HepG2 (cell line): ENCODE results near the gene PSMC3IP. TPM values are rescaled to one million over a fixed set of nuclear protein-coding genes. Genes with fewer than 3 reads are reported as not detected.
A peak's percentile ranks its signal among the peaks of the same experiment; 100 is the strongest.

Source experiments
- ATF2 ChIP-seq: sonication (generic); formaldehyde crosslinking; IDR thresholded peaks from 2 replicates; pipeline ENCODE4 v1.4.0; 2020; ENCODE audit warnings: missing genetic modification reagents
- BCL6 ChIP-seq: IDR thresholded peaks from 2 replicates; pipeline ENCODE4 v1.6.1; 2016; ENCODE audit warnings: missing genetic modification reagents, missing compliant biosample characterization
- ELF3 ChIP-seq: IDR thresholded peaks from 2 replicates; pipeline ENCODE4 v1.6.1; 2016; ENCODE audit warnings: missing genetic modification reagents, missing compliant biosample characterization
- ESRRA ChIP-seq: sonication (generic); formaldehyde crosslinking; IDR thresholded peaks from 2 replicates; pipeline ENCODE4 v1.5.1; 2020; ENCODE audit warnings: mild to moderate bottlenecking, low read depth, missing genetic modification reagents
- HDAC2 ChIP-seq: sonication (generic); formaldehyde crosslinking; IDR thresholded peaks from 2 replicates; pipeline ENCODE4 v1.4.0; 2020; ENCODE audit warnings: missing genetic modification reagents
- KDM6A ChIP-seq: IDR thresholded peaks from 2 replicates; pipeline ENCODE4 v1.6.1; 2016; ENCODE audit warnings: low read depth
- NFE2 ChIP-seq: sonication (generic); formaldehyde crosslinking; IDR thresholded peaks from 2 replicates; pipeline ENCODE4 v1.4.0; 2020; ENCODE audit warnings: missing genetic modification reagents
- NR1H2 ChIP-seq: sonication (generic); formaldehyde crosslinking; IDR thresholded peaks from 2 replicates; pipeline ENCODE4 v1.8.1; 2022; ENCODE audit warnings: low read depth, missing genetic modification reagents, borderline replicate concordance
- PHF21A ChIP-seq: sonication (generic); formaldehyde crosslinking; IDR thresholded peaks from 2 replicates; pipeline ENCODE4 v1.5.0; 2020; ENCODE audit warnings: mild to moderate bottlenecking, missing genetic modification reagents
- SALL1 ChIP-seq: sonication (generic); formaldehyde crosslinking; IDR thresholded peaks from 2 replicates; pipeline ENCODE4 v1.8.0; 2022; ENCODE audit warnings: mild to moderate bottlenecking, missing genetic modification reagents
- ZFP36L1 ChIP-seq: sonication (generic); formaldehyde crosslinking; IDR thresholded peaks from 2 replicates; pipeline ENCODE4 v1.8.0; 2022; ENCODE audit warnings: mild to moderate bottlenecking, missing genetic modification reagents, moderate library complexity
- ZNF333 ChIP-seq: sonication (generic); formaldehyde crosslinking; IDR thresholded peaks from 2 replicates; pipeline ENCODE4 v1.4.0; 2020; ENCODE audit warnings: mild to moderate bottlenecking, missing genetic modification reagents, borderline replicate concordance
- ZNF512B ChIP-seq: sonication (generic); formaldehyde crosslinking; IDR thresholded peaks from 2 replicates; pipeline ENCODE4 v1.5.1; 2020; ENCODE audit warnings: missing genetic modification reagents, mild to moderate bottlenecking, borderline replicate concordance
- ZNF564 ChIP-seq: sonication (generic); formaldehyde crosslinking; IDR thresholded peaks from 2 replicates; pipeline ENCODE4 v1.8.1; 2023; ENCODE audit warnings: mild to moderate bottlenecking, missing genetic modification reagents
- ZNF710 ChIP-seq: sonication (generic); formaldehyde crosslinking; IDR thresholded peaks from 2 replicates; pipeline ENCODE4 v1.5.0; 2020; ENCODE audit warnings: mild to moderate bottlenecking, missing genetic modification reagents, borderline replicate concordance
- polyA plus RNA-seq, 8 experiments: library from polyadenylated mRNA; depleted of rRNA in 3 of 8; stranded (reverse) in 7 of 8; unstranded in 1 of 8; fragments of >200 nt; fragmentation: Illumina TruSeq in 4 of 8; extraction: Trizol in 4 of 8; gene quantifications; 2 replicates each; pipeline versions ENCODE4 v1.2.1 to v1.2.3, GENCODE V29; 2011 to 2016; ENCODE audit warnings: low read depth in 4 of 8, missing spikeins in 1 of 8, mixed read lengths in 1 of 8; ENCODE audit not compliant: insufficient read depth in 1 of 8
- total RNA-seq, 5 experiments: library from RNA; depleted of rRNA; stranded (reverse); fragments of >200 nt; fragmentation: Illumina TruSeq; extraction: Trizol; gene quantifications; 2 replicates each; pipeline ENCODE4 v1.2.3, GENCODE V29; 2016; ENCODE audit warnings: low read depth in 1 of 5
- TF ChIP-seq, protein P1 (sequence below): sonication (generic); formaldehyde crosslinking; IDR thresholded peaks from 2 replicates; pipeline ENCODE4 v1.9.0; 2022; ENCODE audit warnings: low read depth, missing genetic modification reagents
- TF ChIP-seq, protein P2 (sequence below): sonication (generic); formaldehyde crosslinking; IDR thresholded peaks from 2 replicates; pipeline ENCODE4 v1.5.1; 2020; ENCODE audit warnings: missing genetic modification reagents, mild to moderate bottlenecking, borderline replicate concordance
- TF ChIP-seq, protein P3 (sequence below): sonication (generic); formaldehyde crosslinking; IDR thresholded peaks from 2 replicates; pipeline ENCODE4 v1.4.0; 2020; ENCODE audit warnings: missing genetic modification reagents, borderline replicate concordance

PSMC3IP gene
- total and polyA plus RNA-seq, 2 of the 13 experiments (the other 11 are each of a cell fraction or from before 2014, with no cell fraction given), result 6.5 to 22.4 TPM

- TF ChIP-seq, protein P1, sequence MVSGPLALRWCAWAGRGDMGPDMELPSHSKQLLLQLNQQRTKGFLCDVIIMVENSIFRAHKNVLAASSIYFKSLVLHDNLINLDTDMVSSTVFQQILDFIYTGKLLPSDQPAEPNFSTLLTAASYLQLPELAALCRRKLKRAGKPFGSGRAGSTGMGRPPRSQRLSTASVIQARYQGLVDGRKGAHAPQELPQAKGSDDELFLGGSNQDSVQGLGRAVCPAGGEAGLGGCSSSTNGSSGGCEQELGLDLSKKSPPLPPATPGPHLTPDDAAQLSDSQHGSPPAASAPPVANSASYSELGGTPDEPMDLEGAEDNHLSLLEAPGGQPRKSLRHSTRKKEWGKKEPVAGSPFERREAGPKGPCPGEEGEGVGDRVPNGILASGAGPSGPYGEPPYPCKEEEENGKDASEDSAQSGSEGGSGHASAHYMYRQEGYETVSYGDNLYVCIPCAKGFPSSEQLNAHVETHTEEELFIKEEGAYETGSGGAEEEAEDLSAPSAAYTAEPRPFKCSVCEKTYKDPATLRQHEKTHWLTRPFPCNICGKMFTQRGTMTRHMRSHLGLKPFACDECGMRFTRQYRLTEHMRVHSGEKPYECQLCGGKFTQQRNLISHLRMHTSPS (CRISPR knock-in tag), result peak; percentile 84
- TF ChIP-seq ELF3 (CRISPR knock-in tag), result peak; percentile 59
- peak; percentile 62 for TF ChIP-seq ESRRA (CRISPR knock-in tag)
- TF ChIP-seq HDAC2 (CRISPR knock-in tag), result peak; percentile 41; the same call in 1 of the 2 replicates
- peak; percentile 45; the same call in 1 of the 2 replicates for TF ChIP-seq ZNF710 (CRISPR knock-in tag)
- TF ChIP-seq NR1H2 (CRISPR knock-in tag), result no peak
- TF ChIP-seq BCL6, result peak; percentile 37; the same call in 1 of the 2 replicates
- TF ChIP-seq SALL1, result peak; percentile 54
- 0 out of 2 replicates have a peak, but pooled peaks have one; percentile 17 for TF ChIP-seq ZNF333 (CRISPR knock-in tag)
- no peak for TF ChIP-seq NFE2 (CRISPR knock-in tag)
- TF ChIP-seq, protein P2, sequence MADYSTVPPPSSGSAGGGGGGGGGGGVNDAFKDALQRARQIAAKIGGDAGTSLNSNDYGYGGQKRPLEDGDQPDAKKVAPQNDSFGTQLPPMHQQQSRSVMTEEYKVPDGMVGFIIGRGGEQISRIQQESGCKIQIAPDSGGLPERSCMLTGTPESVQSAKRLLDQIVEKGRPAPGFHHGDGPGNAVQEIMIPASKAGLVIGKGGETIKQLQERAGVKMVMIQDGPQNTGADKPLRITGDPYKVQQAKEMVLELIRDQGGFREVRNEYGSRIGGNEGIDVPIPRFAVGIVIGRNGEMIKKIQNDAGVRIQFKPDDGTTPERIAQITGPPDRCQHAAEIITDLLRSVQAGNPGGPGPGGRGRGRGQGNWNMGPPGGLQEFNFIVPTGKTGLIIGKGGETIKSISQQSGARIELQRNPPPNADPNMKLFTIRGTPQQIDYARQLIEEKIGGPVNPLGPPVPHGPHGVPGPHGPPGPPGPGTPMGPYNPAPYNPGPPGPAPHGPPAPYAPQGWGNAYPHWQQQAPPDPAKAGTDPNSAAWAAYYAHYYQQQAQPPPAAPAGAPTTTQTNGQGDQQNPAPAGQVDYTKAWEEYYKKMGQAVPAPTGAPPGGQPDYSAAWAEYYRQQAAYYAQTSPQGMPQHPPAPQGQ (CRISPR knock-in tag), result no peak
- TF ChIP-seq ATF2 (CRISPR knock-in tag), result peak; percentile 32; the same call in 1 of the 2 replicates
- TF ChIP-seq, protein P3, sequence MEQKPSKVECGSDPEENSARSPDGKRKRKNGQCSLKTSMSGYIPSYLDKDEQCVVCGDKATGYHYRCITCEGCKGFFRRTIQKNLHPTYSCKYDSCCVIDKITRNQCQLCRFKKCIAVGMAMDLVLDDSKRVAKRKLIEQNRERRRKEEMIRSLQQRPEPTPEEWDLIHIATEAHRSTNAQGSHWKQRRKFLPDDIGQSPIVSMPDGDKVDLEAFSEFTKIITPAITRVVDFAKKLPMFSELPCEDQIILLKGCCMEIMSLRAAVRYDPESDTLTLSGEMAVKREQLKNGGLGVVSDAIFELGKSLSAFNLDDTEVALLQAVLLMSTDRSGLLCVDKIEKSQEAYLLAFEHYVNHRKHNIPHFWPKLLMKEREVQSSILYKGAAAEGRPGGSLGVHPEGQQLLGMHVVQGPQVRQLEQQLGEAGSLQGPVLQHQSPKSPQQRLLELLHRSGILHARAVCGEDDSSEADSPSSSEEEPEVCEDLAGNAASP (CRISPR knock-in tag), result 0 out of 2 replicates have a peak, but pooled peaks have one; percentile 24
- peak; percentile 64; the same call in 1 of the 2 replicates for TF ChIP-seq PHF21A (CRISPR knock-in tag)
- TF ChIP-seq ZFP36L1 (CRISPR knock-in tag), result peak; percentile 69; the same call in 1 of the 2 replicates
- peak; percentile 50; the same call in 1 of the 2 replicates for TF ChIP-seq KDM6A (CRISPR knock-in tag)
- no peak for TF ChIP-seq ZNF564 (CRISPR knock-in tag)
- no peak for TF ChIP-seq ZNF512B (CRISPR knock-in tag)
Observed at GRCh38 chr17:42544874-42545283, 32.6 kb downstream of the PSMC3IP start (continued).
